HCT116 (cell line): ENCODE results near the gene SH3RF2. TPM values are rescaled to one million over a fixed set of nuclear protein-coding genes. Genes with fewer than 3 reads are reported as not detected.

ENCODE experiments used
- ATAC-seq: fragments of 200-7000 bp; cut with Tn5 transposase; 2 replicates; pipeline ENCODE4 v1.9.1; 2020; ENCODE audit warnings: mild to moderate bottlenecking, moderate library complexity
- BruUV-seq: library from RNA; stranded (reverse); fragments of 400-500 nt; replicated peaks from 2 replicates; lab custom pipeline; 2021; lab: Mats Ljungman, UMichigan
- CTCF ChIA-PET: fragments of 300-600 bp; sonication (Branson Sonifier 250); formaldehyde crosslinking; loops from one replicate; lab custom pipeline; 2021; ENCODE audit warnings: antibody characterized with exemption; lab: Charles Lee
- POLR2A ChIA-PET: fragments of 300-600, 350-600 bp; sonication (Branson Sonifier 250); formaldehyde crosslinking; loops from one replicate; lab custom pipeline; 2021; ENCODE audit warnings: antibody characterized with exemption; lab: Charles Lee
- RAD21 ChIA-PET, 2 experiments: fragments of 300-600 bp; sonication (Branson Sonifier 250); formaldehyde crosslinking; loops; one replicate each; lab custom pipeline; 2023; ENCODE audit warnings: low total read pairs in 2 of 2; ENCODE audit not compliant: uncharacterized antibody in 2 of 2, unreplicated experiment in 2 of 2, low non-redundant PET in 1 of 2; lab: Charles Lee
- DNase-seq: peaks from one replicate; pipeline ENCODE4 v3.0.0-alpha.2; 2010; ENCODE audit warnings: low read depth, low spot score
- H2AFZ ChIP-seq: fragments of 200-600 bp; shearing (Covaris generic), sonication (generic); 2 replicates; pipeline ENCODE4 v1.6.1; 2017; ENCODE audit warnings: low read depth, mixed run types, mixed read lengths, antibody characterized with exemption, low read length; ENCODE audit not compliant: poor library complexity, severe bottlenecking
- H3K27ac ChIP-seq: 2 replicates; pipeline ENCODE4 v1.5.1; 2012; ENCODE audit warnings: low read depth, low read length
- H3K27me3 ChIP-seq: fragments of 200-600 bp; sonication (generic); 2 replicates; pipeline ENCODE4 v1.6.1; 2016; ENCODE audit warnings: mixed run types, low read length, mixed read lengths; ENCODE audit not compliant: insufficient read depth
- H3K36me3 ChIP-seq, 2 experiments: fragments of 200-500 bp in 1 of 2; fragments of 200-600 bp in 1 of 2; sonication (Bioruptor generic) in 1 of 2; sonication (generic) in 1 of 2; 2 replicates each; pipeline versions ENCODE4 v1.5.1 to v1.6.1; 2014 to 2016; ENCODE audit warnings: low read length in 2 of 2, inconsistent platforms in 1 of 2, mixed read lengths in 1 of 2, mixed run types in 1 of 2; ENCODE audit not compliant: insufficient read depth in 2 of 2, control insufficient read depth in 1 of 2
- H3K4me1 ChIP-seq, 2 experiments: fragments of 200-600 bp in 1 of 2; sonication (generic) in 1 of 2; 2 replicates each; pipeline versions ENCODE4 v1.5.1 to v1.6.1; 2012 to 2017; ENCODE audit warnings: low read length in 2 of 2, inconsistent platforms in 1 of 2, mild to moderate bottlenecking in 1 of 2, mixed read lengths in 1 of 2, mixed run types in 1 of 2, moderate library complexity in 1 of 2; ENCODE audit not compliant: insufficient read depth in 2 of 2, control insufficient read depth in 1 of 2
- H3K4me2 ChIP-seq: fragments of 200-600 bp; sonication (generic); 2 replicates; pipeline ENCODE4 v1.6.1; 2017; ENCODE audit warnings: mixed run types, low read length, mixed read lengths
- H3K4me3 ChIP-seq, 2 experiments: fragments of 200-600 bp in 1 of 2; sonication (generic) in 1 of 2; replicated peaks in 1 of 2; 2 replicates each; pipeline ENCODE4 v1.5.1; 2011 to 2016; ENCODE audit warnings: low read length in 2 of 2, control low read depth in 1 of 2, low read depth in 1 of 2, mild to moderate bottlenecking in 1 of 2, mixed read lengths in 1 of 2, mixed run types in 1 of 2
- H3K79me2 ChIP-seq: fragments of 200-600 bp; sonication (generic); 2 replicates; pipeline ENCODE4 v1.6.1; 2017; ENCODE audit warnings: mild to moderate bottlenecking, mixed run types, low read length, moderate library complexity, mixed read lengths; ENCODE audit not compliant: insufficient read depth
- H3K9ac ChIP-seq: fragments of 200-600 bp; sonication (generic); 2 replicates; pipeline ENCODE4 v1.6.1; 2016; ENCODE audit warnings: low read length, mixed read lengths
- H3K9me2 ChIP-seq: fragments of 200-600 bp; sonication (generic), shearing (Covaris generic); 2 replicates; pipeline ENCODE4 v1.6.1; 2017; ENCODE audit warnings: mixed run types, mild to moderate bottlenecking, moderate library complexity; ENCODE audit not compliant: insufficient read depth
- H3K9me3 ChIP-seq, 2 experiments: fragments of 200-500 bp in 1 of 2; fragments of 200-600 bp in 1 of 2; sonication (Bioruptor generic) in 1 of 2; sonication (generic) in 1 of 2; 2 replicates each; pipeline ENCODE4 v1.6.1; 2014 to 2017; ENCODE audit warnings: low read length in 2 of 2, mixed read lengths in 2 of 2, inconsistent platforms in 1 of 2, low read depth in 1 of 2, mild to moderate bottlenecking in 1 of 2, mixed run types in 1 of 2, moderate library complexity in 1 of 2; ENCODE audit not compliant: control insufficient read depth in 1 of 2, insufficient read depth in 1 of 2
- H4K20me1 ChIP-seq: fragments of 200-600 bp; sonication (generic), shearing (Covaris generic); 2 replicates; pipeline ENCODE4 v1.6.1; 2017; ENCODE audit warnings: mixed run types, mild to moderate bottlenecking, moderate library complexity; ENCODE audit not compliant: insufficient read depth
- CBX3 ChIP-seq: IDR thresholded peaks from 2 replicates; pipeline ENCODE4 v1.6.1; 2012; ENCODE audit warnings: low read depth
- CEBPB ChIP-seq: IDR thresholded peaks from 2 replicates; pipeline ENCODE4 v1.6.1; 2012; ENCODE audit warnings: low read depth
- CTCF ChIP-seq, 3 experiments: fragments of 200-600 bp in 1 of 3; sonication (generic) in 1 of 3; IDR thresholded peaks in 2 of 3; conservative IDR thresholded peaks in 1 of 3; 2 replicates each; pipeline ENCODE4 v1.5.1; 2012 to 2017; ENCODE audit warnings: low read depth in 2 of 3, low read length in 2 of 3, antibody characterized with exemption in 1 of 3, borderline replicate concordance in 1 of 3, control low read depth in 1 of 3, mild to moderate bottlenecking in 1 of 3, mixed read lengths in 1 of 3, mixed run types in 1 of 3, moderate library complexity in 1 of 3; ENCODE audit not compliant: insufficient read depth in 1 of 3
- ELF1 ChIP-seq: IDR thresholded peaks from 2 replicates; pipeline ENCODE4 v1.6.1; 2012; ENCODE audit warnings: low read depth, borderline replicate concordance
- EZH2 ChIP-seq: fragments of 200-600 bp; sonication (generic); IDR thresholded peaks from 2 replicates; pipeline ENCODE4 v1.6.1; 2017; ENCODE audit warnings: antibody characterized with exemption, mixed run types
- EZH2phosphoT487 ChIP-seq: fragments of 200-600 bp; IDR thresholded peaks from 2 replicates; pipeline ENCODE4 v1.6.1; 2018; ENCODE audit warnings: antibody characterized with exemption, borderline replicate concordance
- FOSL1 ChIP-seq: IDR thresholded peaks from 2 replicates; pipeline ENCODE4 v1.6.1; 2012; ENCODE audit warnings: low read depth
- MAX ChIP-seq: IDR thresholded peaks from 2 replicates; pipeline ENCODE4 v1.6.1; 2012
- POLR2A ChIP-seq: IDR thresholded peaks from 2 replicates; pipeline ENCODE4 v1.7.0; 2011; ENCODE audit warnings: borderline replicate concordance; ENCODE audit not compliant: insufficient read depth, insufficient read length; ENCODE audit errors: extremely low read depth
- POLR2AphosphoS5 ChIP-seq: IDR thresholded peaks from 2 replicates; pipeline ENCODE4 v1.6.1; 2011; ENCODE audit warnings: mild to moderate bottlenecking, low read depth, low read length, moderate library complexity
- RAD21 ChIP-seq: IDR thresholded peaks from 2 replicates; pipeline ENCODE4 v1.6.1; 2012; ENCODE audit warnings: low read depth, mild to moderate bottlenecking
- REST ChIP-seq: IDR thresholded peaks from 2 replicates; pipeline ENCODE4 v1.6.1; 2012; ENCODE audit warnings: low read depth
- SIN3A ChIP-seq: IDR thresholded peaks from 2 replicates; pipeline ENCODE4 v1.6.1; 2012; ENCODE audit warnings: low read depth
- SP1 ChIP-seq: IDR thresholded peaks from 2 replicates; pipeline ENCODE4 v1.6.1; 2012; ENCODE audit warnings: low read depth
- SRF ChIP-seq: IDR thresholded peaks from 2 replicates; pipeline ENCODE4 v1.6.1; 2012; ENCODE audit warnings: low read depth
- YY1 ChIP-seq: IDR thresholded peaks from 2 replicates; pipeline ENCODE4 v1.6.1; 2011; ENCODE audit warnings: low read length, low read depth, moderate library complexity, mild to moderate bottlenecking; ENCODE audit not compliant: insufficient replicate concordance; ENCODE audit errors: extremely low read depth
- ZFX ChIP-seq: fragments of 450-650 bp; IDR thresholded peaks from 2 replicates; pipeline ENCODE4 v1.6.1; 2017
- ZNF274 ChIP-seq: fragments of 200-500 bp; sonication (Bioruptor generic); IDR thresholded peaks from 2 replicates; pipeline ENCODE4 v1.6.1; 2014; ENCODE audit warnings: mild to moderate bottlenecking, low read depth, low read length, inconsistent platforms
- intact Hi-C: fragments of 100-400 bp; cut with micrococcal nuclease; formaldehyde crosslinking; loops from 2 replicates; pipeline ENCODE4 v1.10.0; 2022
- total RNA-seq: library from RNA; stranded (reverse); gene quantifications from one replicate; pipeline ENCODE4 v1.2.1, GENCODE V29; 2021; ENCODE audit not compliant: unreplicated experiment

The SH3RF2 gene
- total RNA-seq, 1 experiment from 2014 or later: 14.3 TPM

GRCh38 chr5:146039420-146039819 is 103.0 kb downstream of the SH3RF2 start:
- BruUV-seq: no TSS peak
- CTCF ChIA-PET: no interaction called here
- H2AFZ ChIP-seq: no peak overlapping the region
- no peak overlapping the region for H3K9ac ChIP-seq
- no peak overlapping the region for H3K4me3 ChIP-seq
- RAD21 ChIA-PET: no interaction called here
- POLR2A ChIA-PET: no interaction called here
- no peaks in the 10 kb centered on the region for H4K20me1 ChIP-seq
- ATAC-seq: no peak
- intact Hi-C loops: no loop called here
- no peaks in the 10 kb centered on the region for H3K9me2 ChIP-seq
- H3K4me2 ChIP-seq: no peak overlapping the region
- H3K27ac ChIP-seq: no peak overlapping the region
- no peak for DNase-seq
- H3K27me3 ChIP-seq: no peaks in the 10 kb centered on the region
- H3K9me3 ChIP-seq: no peaks in the 10 kb centered on the region
- no peaks in the 10 kb centered on the region for H3K79me2 ChIP-seq
- TF ChIP-seq EZH2 (no peak), SRF (no peak)
- peaks cover 22 to 31% of the 10 kb centered on the region in 2 experiments for H3K4me1 ChIP-seq
- H3K36me3 ChIP-seq: no peaks in the 10 kb centered on the region

- intact Hi-C loops: no loop called here
These were observed 104.1 kb downstream of the SH3RF2 start for GRCh38 chr5:146040527-146040926.

More at GRCh38 chr5:146040527-146040926, 104.1 kb downstream of the SH3RF2 start:
- Histone ChIP-seq H3K9ac (no peak overlapping the region), H2AFZ (no peak overlapping the region), H4K20me1 (no peaks in the 10 kb centered on the region), H3K4me3 (no peak overlapping the region), H3K9me3 (no peaks in the 10 kb centered on the region), H3K4me1 (peaks cover 22 to 29% of the 10 kb centered on the region in 2 experiments), H3K4me2 (no peak overlapping the region), H3K79me2 (no peaks in the 10 kb centered on the region), H3K27ac (no peak overlapping the region), H3K9me2 (no peaks in the 10 kb centered on the region), H3K27me3 (no peaks in the 10 kb centered on the region), H3K36me3 (no peaks in the 10 kb centered on the region)
- no peak for DNase-seq
- ChIA-PET RAD21 (no interaction called here), POLR2A (no interaction called here), CTCF (interaction anchor here (0.8 to 2.1 kb wide), 7 partner anchors 8 to 153 kb away, joined by 3 to 9 read pairs (median 4); no protein-coding TSS in a partner anchor)
- BruUV-seq: no TSS peak
- no peak for ATAC-seq
- TF ChIP-seq POLR2A: no peak
- TF ChIP-seq CBX3: no peak
- no peak for TF ChIP-seq ZFX
- no peak for TF ChIP-seq EZH2phosphoT487
- TF ChIP-seq YY1: no peak
- TF ChIP-seq ELF1: no peak
- no peak for TF ChIP-seq MAX
- no peak for TF ChIP-seq SIN3A
- TF ChIP-seq RAD21: no peak
- TF ChIP-seq ZNF274: no peak
- TF ChIP-seq CEBPB: no peak
- no peak for TF ChIP-seq SP1
- TF ChIP-seq CTCF (IDR thresholded peaks at IDR 0.05 in 2 of 3, conservative IDR thresholded peaks at IDR 0.05 in 1 of 3; ENCODE audit: borderline replicate concordance in 1 of 3, insufficient read depth in 1 of 3, low read depth in 2 of 3, low read length in 2 of 3): no peak
- no peak for TF ChIP-seq FOSL1
- no peak for TF ChIP-seq POLR2AphosphoS5
- no peak for TF ChIP-seq REST
